GM12873 (cell line): ENCODE data around the gene VARS1.

ENCODE experiments used
- CTCF ChIP-seq: IDR thresholded peaks from 2 replicates; pipeline ENCODE4 v1.5.1; 2012; ENCODE audit warnings: low read depth, mild to moderate bottlenecking, moderate library complexity, low read length, control low read depth; ENCODE audit not compliant: insufficient read depth; ENCODE audit errors: missing control alignments

Gene VARS1

DNA sequence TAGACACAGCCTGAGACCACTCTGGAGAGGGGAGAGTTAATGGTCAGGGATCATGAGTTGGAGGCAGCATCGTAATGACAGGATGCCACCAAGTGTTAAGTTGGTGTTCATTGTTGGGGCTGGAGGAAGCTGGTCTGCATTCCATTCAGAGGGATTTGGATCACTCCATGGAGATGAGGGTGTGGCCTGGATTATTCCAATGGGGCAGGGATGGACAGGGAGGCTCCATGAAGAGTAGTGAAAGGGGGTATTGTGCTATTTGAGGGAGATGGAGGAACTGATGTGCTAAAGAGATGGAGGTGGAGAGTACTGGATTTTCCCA, 32.0 kb downstream of the VARS1 start:
- TF ChIP-seq CTCF = no peak

- no peak for TF ChIP-seq CTCF
Observed at GRCh38 chr6:31762878-31763618, 32.5 kb downstream of the VARS1 start.

DNA sequence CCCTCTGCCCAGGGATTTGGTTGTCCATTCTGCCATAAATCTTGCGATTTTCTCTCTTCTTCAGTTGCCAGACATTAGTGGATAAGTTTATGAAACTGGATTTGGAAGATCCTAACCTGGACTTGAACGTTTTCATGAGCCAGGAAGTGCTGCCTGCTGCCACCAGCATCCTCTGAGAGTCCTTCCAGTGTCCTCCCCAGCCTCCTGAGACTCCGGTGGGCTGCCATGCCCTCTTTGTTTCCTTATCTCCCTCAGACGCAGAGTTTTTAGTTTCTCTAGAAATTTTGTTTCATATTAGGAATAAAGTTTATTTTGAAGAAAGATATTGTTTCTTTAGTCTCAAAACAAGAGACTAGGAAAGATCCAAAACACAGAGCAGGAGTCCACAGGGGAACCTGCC, 33.2 kb downstream of the VARS1 start, which contains the start of gene SAPCD1:
Gene SAPCD1 (plus strand): TSS at position 301 of the 400 bp plus-strand sequence. CDS start 399 bp downstream, outside the sequence.
- TF ChIP-seq CTCF = no peak

DNA sequence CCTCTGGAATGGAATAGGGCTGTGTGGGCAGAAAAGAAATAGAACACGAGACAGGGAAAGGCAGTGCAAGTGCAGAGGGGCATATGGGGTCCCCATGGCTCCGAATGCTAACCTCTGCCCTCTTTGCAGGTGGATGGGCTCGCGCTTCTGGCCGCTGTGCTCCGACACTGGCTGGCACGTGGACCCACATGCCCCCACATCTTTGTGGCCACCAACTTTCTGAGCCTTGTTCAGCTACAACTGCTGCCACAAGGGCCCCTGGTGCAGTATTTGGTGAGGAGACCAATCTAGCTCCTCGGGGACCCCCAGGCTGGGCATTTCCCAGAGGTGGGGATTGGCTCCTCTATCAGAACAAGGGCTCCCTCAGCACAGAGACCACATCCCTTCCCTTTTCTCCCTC, 34.2 kb downstream of the VARS1 start:
- TF ChIP-seq CTCF = no peak

DNA sequence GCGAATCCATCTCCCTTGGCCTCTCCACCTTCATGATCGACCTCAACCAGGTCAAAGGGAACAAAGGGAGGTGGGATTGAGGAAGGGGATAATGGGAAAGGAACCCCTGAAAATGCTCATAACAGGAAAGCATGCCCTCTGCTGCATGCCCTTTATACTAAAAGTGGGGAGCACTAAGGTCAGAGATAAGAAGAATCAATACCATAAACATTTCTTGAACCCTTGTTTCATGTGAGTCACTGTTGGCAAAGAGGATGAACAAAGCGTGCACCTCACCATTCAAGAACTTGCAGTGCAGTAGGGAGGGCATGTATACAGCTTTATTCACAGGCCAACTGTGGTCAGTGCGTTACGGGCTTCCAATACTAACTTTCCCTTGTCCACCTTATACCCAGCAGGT, 34.8 kb downstream of the VARS1 start:
- no peak for TF ChIP-seq CTCF

DNA sequence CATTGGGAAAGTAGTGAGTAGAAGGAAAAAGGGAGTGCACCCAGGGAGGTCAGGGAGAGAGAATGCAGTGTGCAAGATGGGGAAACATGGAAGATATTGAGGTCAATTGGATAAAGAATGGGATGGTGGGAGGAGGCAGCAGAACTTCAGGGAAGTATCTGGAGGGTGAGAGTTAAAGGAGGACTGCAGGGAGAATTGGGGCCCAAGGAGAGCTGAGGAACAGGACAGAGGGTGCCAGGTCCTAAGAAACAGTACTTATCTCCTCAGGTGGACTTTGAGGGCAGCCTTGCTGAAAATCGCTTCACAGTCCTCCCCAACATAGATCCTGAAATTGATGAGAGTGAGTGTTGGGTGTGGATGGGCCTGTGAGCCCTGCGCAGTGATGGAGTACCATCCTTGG, 37.3 kb downstream of the VARS1 start:
- TF ChIP-seq CTCF = no peak

DNA sequence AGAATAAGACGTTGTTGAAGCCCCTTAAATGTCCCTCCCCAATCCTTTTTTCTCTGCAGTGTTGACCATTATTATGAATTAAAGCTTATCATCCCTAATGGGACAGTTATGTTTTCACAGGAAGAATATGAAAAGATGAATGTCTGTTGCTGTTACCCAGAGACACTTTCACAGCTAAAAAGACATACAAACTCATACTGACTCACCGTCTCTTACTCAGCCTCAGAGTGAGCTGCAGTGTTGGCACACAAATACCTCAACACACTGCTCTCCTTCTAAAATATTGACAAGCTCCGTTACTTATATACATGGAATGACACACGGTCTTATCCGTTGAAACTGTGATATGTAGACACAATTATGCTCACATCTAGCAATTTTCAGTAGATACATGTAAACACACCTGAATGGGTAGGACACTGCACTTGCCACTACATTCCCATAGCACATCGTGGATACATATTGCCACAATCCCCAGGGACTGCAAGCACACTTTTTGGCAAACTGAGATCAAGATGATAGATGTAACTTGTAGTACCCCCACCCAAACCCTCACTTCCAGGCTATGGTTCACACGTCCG, 42.7 kb downstream of the VARS1 start:
- no peak for TF ChIP-seq CTCF
